Measurements from ENCODE around the gene OR6K3. TPM values are rescaled to one million over a fixed set of nuclear protein-coding genes. Genes with fewer than 3 reads are reported as not detected.
"Not testable (repeated sequence)": the region's sequence is repeated elsewhere in the genome, so short reads cannot be mapped to it uniquely, and the experiment has no call there.

The OR6K3 gene
- polyA plus RNA-seq (ENCODE audit: insufficient read length in 12 of 12), result under 1 TPM in 1 of 12 donors, not detected in 11; 0.08 TPM
- long read RNA-seq, donor 1, result 0 reads
- long read RNA-seq, donor 2, result 0 reads
- long read RNA-seq, donor 3, result 0 reads
- long read RNA-seq, donor 4, result 0 reads
- long read RNA-seq, donor 5, result 0 reads
- long read RNA-seq, donor 6, result 0 reads
- long read RNA-seq, donor 7, result 0 reads
- long read RNA-seq, donor 8, result 0 reads
- long read RNA-seq, donor 9, result 0 reads
- long read RNA-seq, donor 10, result 0 reads
- long read RNA-seq, donor 11, result 0 reads

GRCh38 chr1:158720620-158721019 is at the start of gene OR6K3:
OR6K3 (minus strand) TSS chr1:158720720; CDS start chr1:158718115, 2,605 bp downstream.
- no peak for DNase-seq

- no peak for DNase-seq
These were observed 33.9 kb upstream of the OR6K3 start, which contains the start of gene OR6K6 for GRCh38 chr1:158754420-158754819. OR6K6 (plus strand) TSS chr1:158754720; CDS start chr1:158754888, 168 bp downstream.

- DNase-seq, result no peak
These were observed 31.7 kb upstream of the OR6K3 start for GRCh38 chr1:158752155-158752712.

DNA sequence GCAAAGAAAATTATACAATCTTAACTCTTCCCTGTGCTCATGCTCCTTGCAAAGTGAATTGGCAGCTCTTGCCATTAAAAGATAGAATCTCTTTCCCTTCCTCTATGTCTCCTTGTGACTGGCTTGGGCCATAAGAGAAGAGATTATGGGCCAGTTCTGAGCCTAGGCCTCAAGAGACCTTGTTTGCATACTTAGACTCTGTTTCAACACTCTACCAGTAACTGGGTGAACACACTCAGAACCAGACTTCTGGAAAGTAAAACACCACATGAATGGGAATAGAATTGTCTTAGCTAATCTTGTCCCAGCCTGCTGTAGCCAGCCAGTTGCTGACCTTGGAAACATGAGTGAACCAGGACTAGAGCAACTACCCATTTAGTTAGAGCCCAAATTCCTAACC is 15.3 kb upstream of the OR6K3 start:
- DNase-seq, result no peak

- no peak for DNase-seq
These were observed 12.0 kb upstream of the OR6K3 start for GRCh38 chr1:158732524-158732923.

- DNase-seq, result no peak
These were observed 11.2 kb upstream of the OR6K3 start for GRCh38 chr1:158731707-158732106.

GRCh38 chr1:158730453-158730852 is 9.9 kb upstream of the OR6K3 start:
- DNase-seq, result no peak

DNA sequence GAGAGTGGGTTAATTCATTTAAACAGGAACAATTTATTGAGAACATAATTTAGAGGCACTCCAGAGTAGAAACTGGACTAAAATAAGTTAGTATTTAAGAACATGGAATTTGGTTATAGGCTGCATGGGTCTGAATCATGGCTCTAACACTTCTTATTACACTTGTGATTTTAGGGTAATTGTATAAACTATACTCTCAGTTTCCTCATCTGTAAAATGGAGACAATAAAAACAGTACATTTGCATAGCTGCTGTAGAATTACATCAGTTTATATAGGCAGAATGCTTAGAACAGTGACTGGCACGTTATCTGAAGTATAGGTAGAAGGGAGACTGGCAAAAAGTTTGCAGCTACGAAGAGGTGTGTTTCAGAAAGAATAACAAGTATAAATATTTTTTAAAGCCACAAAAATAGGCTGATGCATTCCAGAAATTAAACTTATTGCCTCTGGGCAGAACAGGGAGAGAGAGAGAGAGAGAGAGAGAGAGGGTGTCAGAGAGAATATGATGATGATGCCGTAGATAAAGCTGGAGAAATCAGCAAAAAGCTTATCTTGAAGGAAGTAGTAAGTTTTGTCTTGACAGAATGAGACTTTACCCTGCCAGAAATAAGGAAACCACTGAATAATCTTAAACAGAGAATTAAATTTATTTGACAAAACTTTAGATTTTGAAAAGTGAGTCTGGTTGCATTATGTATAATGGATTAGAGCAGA is 8.1 kb upstream of the OR6K3 start:
- no peak for DNase-seq

DNA sequence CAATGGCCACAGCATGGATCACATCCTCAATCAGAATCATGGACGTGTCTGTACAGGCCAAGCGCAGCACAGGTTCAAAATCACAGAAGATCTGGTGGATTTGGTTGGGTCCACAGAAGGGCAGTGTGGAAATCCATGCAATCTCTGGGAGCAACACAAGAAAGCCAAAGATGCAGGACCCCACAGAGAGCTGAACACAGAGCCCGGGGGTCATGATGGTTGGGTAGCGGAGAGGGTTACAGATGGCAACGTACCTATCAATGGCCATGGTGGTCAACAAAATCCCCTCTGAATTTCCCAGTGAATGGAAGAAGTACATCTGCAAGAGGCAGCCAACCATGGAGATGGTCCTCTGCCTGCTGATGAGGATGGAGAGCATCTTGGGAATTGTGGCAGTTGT is 3.9 kb upstream of the OR6K3 start:
- no peak for DNase-seq

- no peak for DNase-seq
These were observed 856 bp downstream of the OR6K3 start for GRCh38 chr1:158719664-158720063.

- DNase-seq, result no peak
These were observed 3.2 kb downstream of the OR6K3 start for GRCh38 chr1:158717344-158717743.

DNA sequence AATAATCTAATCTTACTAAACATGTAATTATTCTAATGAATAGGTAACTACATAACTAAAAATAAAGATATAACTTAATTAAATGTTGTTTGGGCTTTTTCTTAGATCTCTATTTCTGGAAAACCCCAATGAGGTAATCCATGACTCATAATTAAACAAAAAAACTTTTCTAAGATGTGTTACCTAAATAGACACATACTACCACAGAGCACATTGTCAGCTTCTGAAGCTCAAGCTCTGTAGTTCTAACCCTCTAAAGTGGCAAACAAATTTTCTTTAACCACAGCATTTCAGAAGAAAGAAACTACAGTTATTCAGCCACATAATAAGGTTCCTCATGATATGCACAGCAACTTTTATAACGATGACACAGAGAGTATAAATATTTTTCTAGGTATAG is 4.2 kb downstream of the OR6K3 start:
- DNase-seq, result no peak

DNA sequence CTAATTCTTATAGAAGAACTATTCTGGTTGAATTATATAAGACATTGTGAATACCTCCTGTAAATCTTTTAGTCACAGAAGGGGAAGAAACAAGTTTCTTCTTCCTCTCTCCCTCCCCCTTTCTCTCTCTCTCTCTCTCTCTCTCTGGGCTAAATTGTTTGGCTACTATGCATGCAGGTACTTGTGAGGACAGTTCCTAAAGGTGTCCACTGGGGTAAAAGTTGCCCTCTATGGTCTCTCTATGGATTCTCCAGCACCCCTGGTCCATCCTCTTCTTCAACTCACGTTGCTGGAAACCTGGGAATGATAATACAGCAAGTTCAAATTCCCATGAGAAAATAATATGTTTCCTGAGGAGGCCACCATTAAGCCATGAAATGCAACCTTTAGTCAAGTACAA is 5.8 kb downstream of the OR6K3 start:
- DNase-seq, result no peak

- no peak for DNase-seq
These were observed 9.4 kb downstream of the OR6K3 start for GRCh38 chr1:158711098-158711497.

- DNase-seq, result no peak
These were observed 14.4 kb downstream of the OR6K3 start for GRCh38 chr1:158706096-158706495.

GRCh38 chr1:158700552-158700951 is 20.0 kb downstream of the OR6K3 start, which contains the start of gene OR6K2:
OR6K2 (minus strand) TSS chr1:158700652; CDS start chr1:158700652, 0 bp downstream.
- DNase-seq, result no peak

DNA sequence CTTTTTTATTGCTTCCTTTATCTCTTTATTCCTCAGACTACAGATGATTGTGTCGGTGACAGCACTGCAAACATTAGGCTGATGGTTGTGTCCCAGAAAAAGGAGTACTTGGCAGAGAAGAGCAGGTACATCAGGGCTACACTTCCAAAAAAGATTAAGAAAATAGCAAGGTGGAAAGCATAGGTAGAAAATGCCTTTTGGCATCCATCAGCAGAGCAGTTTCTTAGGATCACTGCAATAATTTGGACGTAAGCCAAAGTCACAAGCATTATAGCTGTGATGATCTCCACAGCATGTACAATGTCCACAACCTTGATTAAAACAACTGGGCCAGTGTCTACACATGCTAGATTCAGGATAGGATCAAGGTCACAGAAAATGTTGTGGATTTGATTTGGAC is 25.9 kb downstream of the OR6K3 start:
- no peak for DNase-seq

DNA sequence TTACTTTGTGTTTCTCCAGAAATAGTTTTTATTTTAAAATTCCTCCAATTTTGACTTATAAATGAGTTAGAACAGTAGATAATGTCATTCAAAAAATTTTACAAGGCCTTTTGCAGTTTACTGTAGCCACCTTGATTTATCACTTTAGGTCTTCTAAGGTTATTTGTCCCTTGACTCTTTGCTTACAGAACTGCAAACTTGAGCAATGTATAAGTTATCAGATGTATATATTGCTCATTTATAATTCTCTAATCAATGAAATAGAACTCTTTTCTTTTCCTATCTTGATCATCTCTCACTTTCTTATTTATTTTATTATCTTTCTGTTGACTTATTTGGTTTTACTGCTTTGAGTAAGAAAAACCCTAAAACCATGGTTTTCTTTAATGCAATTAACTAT is 28.2 kb downstream of the OR6K3 start:
- DNase-seq, result no peak

GRCh38 chr1:158691907-158692306 is 28.6 kb downstream of the OR6K3 start:
- no peak for DNase-seq

DNA sequence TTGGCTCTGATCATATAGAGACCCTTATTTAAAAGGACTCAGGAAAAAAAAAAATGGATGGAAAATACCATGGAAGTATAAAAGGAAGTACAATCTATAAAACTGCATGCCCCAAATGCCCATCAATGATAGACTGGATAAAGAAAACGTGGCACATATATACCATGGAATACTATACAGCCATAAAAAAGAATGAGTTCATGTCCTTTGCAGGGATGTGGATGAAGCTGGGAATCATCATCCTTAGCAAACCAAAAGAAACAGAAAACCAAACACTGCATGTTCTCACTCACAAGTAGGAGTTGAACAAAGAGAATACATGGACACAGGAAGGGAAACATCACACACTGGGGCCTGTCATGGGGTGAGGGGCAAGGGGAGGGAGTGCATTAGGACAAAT is 29.4 kb downstream of the OR6K3 start:
- DNase-seq, result not testable (repeated sequence)

DNA sequence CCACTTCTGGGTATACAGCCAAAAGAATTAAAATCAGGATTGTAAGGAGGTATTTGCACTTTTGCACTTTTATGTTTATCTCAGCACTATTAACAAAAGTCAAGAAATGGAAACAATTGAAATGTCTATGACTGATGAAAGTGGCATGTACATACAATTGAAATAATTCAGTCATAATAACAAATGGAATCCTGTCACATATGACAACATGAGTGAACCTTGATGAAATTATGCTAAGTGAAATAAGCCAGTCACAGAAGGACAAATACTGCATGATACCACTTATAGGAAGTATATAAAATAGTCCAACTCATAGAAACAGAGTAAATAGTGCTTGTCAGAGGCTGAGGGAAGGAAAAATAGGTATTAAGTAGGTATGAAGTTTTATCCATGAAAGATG is 30.6 kb downstream of the OR6K3 start:
- no peak for DNase-seq

DNA sequence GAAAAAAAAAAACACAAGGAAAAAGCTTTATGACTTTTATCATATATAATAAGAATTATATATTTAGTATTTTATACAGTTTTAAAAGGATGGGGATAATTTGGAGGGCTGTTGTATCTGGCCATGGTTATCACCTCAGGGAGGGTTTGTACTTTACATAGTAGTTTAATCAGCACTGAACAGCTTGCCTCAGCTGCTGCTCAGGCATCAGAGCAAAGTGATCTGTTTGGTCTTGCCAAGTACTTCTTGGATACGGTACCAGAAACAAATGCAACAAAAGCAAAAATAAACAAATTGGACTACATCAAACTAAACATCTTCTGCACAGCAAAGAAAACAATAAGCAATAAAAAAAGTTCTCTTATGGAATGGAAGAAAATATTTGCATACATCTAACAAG is 31.4 kb downstream of the OR6K3 start:
- DNase-seq, result no peak

GRCh38 chr1:158688343-158688742 is 32.2 kb downstream of the OR6K3 start:
- not testable (repeated sequence) for DNase-seq

Measured in muscle of arm (tissue), 14 donors.